MCF 10A (cell line): ENCODE measurements around the gene CCNT1. TPM values are rescaled to one million over a fixed set of nuclear protein-coding genes. Genes with fewer than 3 reads are reported as not detected.

Experiments used
- BruUV-seq: library from RNA; stranded (reverse); fragments of 400-500 nt; replicated peaks from 2 replicates; lab custom pipeline; 2021; lab: Mats Ljungman, UMichigan
- CTCF ChIA-PET: fragments of 300-600 bp; sonication (Branson Sonifier 250); formaldehyde crosslinking; extraction: SDS; loops from one replicate; lab custom pipeline; 2021; ENCODE audit warnings: antibody characterized with exemption, inconsistent platforms; lab: Yijun Ruan, JAX
- POLR2A ChIA-PET: fragments of 300-600, 350-650 bp; sonication (Branson Sonifier 250); formaldehyde crosslinking; extraction: SDS; loops from one replicate; lab custom pipeline; 2020; ENCODE audit warnings: antibody characterized with exemption, inconsistent platforms; lab: Yijun Ruan, JAX
- DNase-seq: peaks from one replicate; pipeline ENCODE4 v3.0.0-alpha.2; 2018; ENCODE audit not compliant: unreplicated experiment
- H3K27ac Mint-ChIP-seq: one replicate; pipeline ENCODE4 v1.8.0; 2022; ENCODE audit warnings: mild to moderate bottlenecking, low read depth, mixed read lengths; ENCODE audit not compliant: unreplicated experiment
- H3K27me3 Mint-ChIP-seq: one replicate; pipeline ENCODE4 v1.8.0; 2022; ENCODE audit warnings: mixed read lengths; ENCODE audit not compliant: insufficient read depth, unreplicated experiment
- H3K36me3 Mint-ChIP-seq: one replicate; pipeline ENCODE4 v1.8.0; 2022; ENCODE audit warnings: mild to moderate bottlenecking, moderate library complexity, mixed read lengths; ENCODE audit not compliant: insufficient read depth, unreplicated experiment
- H3K4me1 Mint-ChIP-seq: one replicate; pipeline ENCODE4 v1.8.0; 2022; ENCODE audit warnings: mixed read lengths; ENCODE audit not compliant: insufficient read depth, unreplicated experiment
- H3K4me3 Mint-ChIP-seq: one replicate; pipeline ENCODE4 v1.8.0; 2022; ENCODE audit warnings: mild to moderate bottlenecking, moderate library complexity, mixed read lengths; ENCODE audit not compliant: unreplicated experiment
- H3K9me3 Mint-ChIP-seq: one replicate; pipeline ENCODE4 v1.8.0; 2022; ENCODE audit warnings: mixed read lengths; ENCODE audit not compliant: unreplicated experiment
- intact Hi-C: fragments of 100-400 bp; cut with micrococcal nuclease; formaldehyde crosslinking; loops from 2 replicates; pipeline ENCODE4 v1.14.1; 2022
- total RNA-seq: library from RNA; stranded (reverse); gene quantifications from 2 replicates; pipeline ENCODE4 v1.2.3, GENCODE V29; 2022
- TF ChIP-seq, protein P1 (sequence below): fragments of 200-600 bp; IDR thresholded peaks from one replicate; pipeline ENCODE4 v1.8.0; 2022; ENCODE audit warnings: antibody characterized with exemption, mild to moderate bottlenecking; ENCODE audit not compliant: unreplicated experiment

Gene CCNT1
- total RNA-seq, 1 experiment from 2014 or later = 55.1 TPM

DNA sequence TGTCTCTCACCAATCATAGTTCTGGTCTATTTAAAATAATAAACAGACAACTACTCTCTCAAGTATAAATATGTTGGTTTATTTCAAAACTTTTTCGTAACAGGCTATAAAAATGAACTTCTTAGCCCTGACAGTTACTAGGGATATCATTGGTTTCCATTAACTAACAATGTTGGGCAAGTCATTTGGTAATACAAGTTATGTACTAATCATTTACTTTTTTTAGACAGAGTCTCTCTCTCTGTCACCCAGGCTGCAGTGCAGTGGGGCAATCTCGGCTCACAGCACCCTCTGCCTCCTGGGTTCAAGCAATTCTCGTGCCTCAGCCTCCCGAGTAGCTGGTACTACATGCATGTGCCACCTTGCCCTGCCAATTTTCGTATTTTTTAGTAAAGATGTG is 19.9 kb downstream of the CCNT1 start:
- H3K4me3 Mint-ChIP-seq = no peak overlapping the region
- CTCF ChIA-PET = no interaction called here
- POLR2A ChIA-PET = interaction anchor here (0.6 to 2.0 kb wide), 2 partner anchors 13 to 15 kb away, joined by 3 to 5 read pairs; partner anchors contain the start of gene KANSL2
- BruUV-seq = no TSS peak
- intact Hi-C loops = no loop called here
- no peak for DNase-seq
- H3K27me3 Mint-ChIP-seq = no peaks in the 10 kb centered on the region
- no peaks in the 10 kb centered on the region for H3K9me3 Mint-ChIP-seq
- TF ChIP-seq, protein P1, sequence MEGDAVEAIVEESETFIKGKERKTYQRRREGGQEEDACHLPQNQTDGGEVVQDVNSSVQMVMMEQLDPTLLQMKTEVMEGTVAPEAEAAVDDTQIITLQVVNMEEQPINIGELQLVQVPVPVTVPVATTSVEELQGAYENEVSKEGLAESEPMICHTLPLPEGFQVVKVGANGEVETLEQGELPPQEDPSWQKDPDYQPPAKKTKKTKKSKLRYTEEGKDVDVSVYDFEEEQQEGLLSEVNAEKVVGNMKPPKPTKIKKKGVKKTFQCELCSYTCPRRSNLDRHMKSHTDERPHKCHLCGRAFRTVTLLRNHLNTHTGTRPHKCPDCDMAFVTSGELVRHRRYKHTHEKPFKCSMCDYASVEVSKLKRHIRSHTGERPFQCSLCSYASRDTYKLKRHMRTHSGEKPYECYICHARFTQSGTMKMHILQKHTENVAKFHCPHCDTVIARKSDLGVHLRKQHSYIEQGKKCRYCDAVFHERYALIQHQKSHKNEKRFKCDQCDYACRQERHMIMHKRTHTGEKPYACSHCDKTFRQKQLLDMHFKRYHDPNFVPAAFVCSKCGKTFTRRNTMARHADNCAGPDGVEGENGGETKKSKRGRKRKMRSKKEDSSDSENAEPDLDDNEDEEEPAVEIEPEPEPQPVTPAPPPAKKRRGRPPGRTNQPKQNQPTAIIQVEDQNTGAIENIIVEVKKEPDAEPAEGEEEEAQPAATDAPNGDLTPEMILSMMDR = no peak
- H3K27ac Mint-ChIP-seq = no peak overlapping the region
- no peaks in the 10 kb centered on the region for H3K4me1 Mint-ChIP-seq
- peaks cover 96% of the 10 kb centered on the region for H3K36me3 Mint-ChIP-seq

DNA sequence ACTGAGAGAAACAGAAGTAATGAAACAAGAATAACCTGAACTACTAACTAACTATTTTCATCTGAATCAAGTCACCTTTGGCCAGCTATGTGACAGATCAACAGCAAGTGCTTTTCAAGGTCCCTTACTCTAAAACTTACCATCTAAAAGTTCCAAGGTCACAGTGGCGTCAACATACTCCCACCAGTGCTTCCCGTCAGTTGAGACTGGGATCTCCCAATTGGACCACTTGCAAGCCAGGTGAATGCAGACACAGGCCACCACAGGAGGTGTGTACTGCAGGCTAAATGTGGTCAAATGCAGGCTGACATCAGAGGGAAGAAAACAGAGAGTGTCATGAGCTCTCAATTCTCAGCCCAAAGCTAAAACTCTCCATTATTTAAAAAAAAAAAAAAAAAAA is 20.6 kb downstream of the CCNT1 start:
- Mint-ChIP-seq H3K27ac (no peak overlapping the region), H3K36me3 (peaks cover 99% of the 10 kb centered on the region), H3K4me3 (no peak overlapping the region), H3K9me3 (no peaks in the 10 kb centered on the region), H3K4me1 (no peaks in the 10 kb centered on the region), H3K27me3 (no peaks in the 10 kb centered on the region)
- DNase-seq = no peak
- intact Hi-C loops = no loop called here
- BruUV-seq = no TSS peak
- TF ChIP-seq, protein P1 = no peak
- CTCF ChIA-PET = interaction anchor here (0.6 kb wide), 1 partner anchor 43 kb away, joined by 3 read pairs; no protein-coding TSS in a partner anchor
- POLR2A ChIA-PET = interaction anchor here (0.6 to 2.0 kb wide), 2 partner anchors 12 to 14 kb away, joined by 3 to 5 read pairs; partner anchors contain the start of gene KANSL2

DNA sequence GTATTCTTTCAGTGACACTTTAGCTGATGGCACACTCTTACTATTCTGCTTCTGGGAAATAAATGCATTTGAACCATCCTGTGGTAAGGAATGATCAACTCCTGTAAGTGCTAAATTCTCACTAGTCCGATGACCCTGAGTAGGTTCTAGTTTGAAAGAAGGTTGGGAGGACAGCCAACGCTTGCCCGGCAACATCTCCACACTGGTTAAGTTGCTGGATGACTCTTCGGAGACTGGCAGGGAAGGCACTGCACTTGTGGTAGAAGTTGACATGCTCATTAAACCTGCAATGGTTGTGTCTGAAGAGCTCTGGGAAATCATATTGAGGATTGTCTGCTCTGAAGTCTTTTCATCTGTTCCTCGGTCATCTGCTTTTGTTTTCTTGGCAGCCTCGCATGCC is 22.5 kb downstream of the CCNT1 start:
- Mint-ChIP-seq H3K9me3 (no peaks in the 10 kb centered on the region), H3K27ac (no peak overlapping the region), H3K27me3 (no peaks in the 10 kb centered on the region), H3K4me3 (no peak overlapping the region), H3K4me1 (no peaks in the 10 kb centered on the region), H3K36me3 (peaks cover 99% of the 10 kb centered on the region)
- CTCF ChIA-PET = interaction anchor here (0.6 kb wide), 1 partner anchor 212 kb away, joined by 3 read pairs; no protein-coding TSS in a partner anchor
- TF ChIP-seq, protein P1 = no peak
- DNase-seq = no peak
- BruUV-seq = no TSS peak
- POLR2A ChIA-PET = interaction anchor here (0.9 kb wide), 1 partner anchor 101 kb away, joined by 3 read pairs; no protein-coding TSS in a partner anchor
- intact Hi-C loops = no loop called here

DNA sequence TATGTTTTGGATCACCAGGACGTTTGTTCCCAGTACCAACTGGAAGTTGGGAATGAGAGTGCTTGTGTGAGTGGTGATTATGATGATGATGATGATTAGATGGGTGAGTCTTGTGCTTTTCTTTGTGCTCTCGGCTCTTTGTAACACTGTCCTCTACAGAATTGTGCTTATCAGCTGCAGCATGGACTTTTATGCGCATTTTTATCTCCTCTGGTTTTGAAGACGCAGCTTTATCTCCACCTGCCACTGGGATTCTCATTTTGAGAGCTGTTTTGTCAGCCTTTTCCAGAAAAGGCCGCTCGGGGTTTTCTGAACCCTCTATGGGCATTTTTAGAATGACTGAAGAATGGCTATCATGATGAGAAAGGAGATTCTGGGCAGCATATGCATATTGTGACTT is 22.9 kb downstream of the CCNT1 start:
- Mint-ChIP-seq H3K27ac (no peak overlapping the region), H3K9me3 (no peaks in the 10 kb centered on the region), H3K4me1 (no peaks in the 10 kb centered on the region), H3K4me3 (no peak overlapping the region), H3K36me3 (peaks cover 99% of the 10 kb centered on the region), H3K27me3 (no peaks in the 10 kb centered on the region)
- TF ChIP-seq, protein P1 = no peak
- ChIA-PET POLR2A (interaction anchor here (0.9 to 1.4 kb wide), 2 partner anchors 11 to 101 kb away, joined by 3 read pairs; partner anchors contain the start of gene KANSL2), CTCF (interaction anchor here (0.6 kb wide), 1 partner anchor 212 kb away, joined by 3 read pairs; no protein-coding TSS in a partner anchor)
- no peak for DNase-seq
- TSS peak; percentile 5 for BruUV-seq
- intact Hi-C loops = no loop called here
